Ramos (cell line): ENCODE measurements around the gene FAM110C.
"Not testable (repeated sequence)": the region's sequence is repeated elsewhere in the genome, so short reads cannot be mapped to it uniquely, and the experiment has no call there.

Experiments
- in situ Hi-C: fragments of 300-500 bp; cut with MboI; formaldehyde crosslinking; loops from one replicate; pipeline ENCODE4 v1.14.3; 2022; ENCODE audit warnings: low sequenced_read_pairs; ENCODE audit not compliant: unreplicated experiment

FAM110C gene, protein sequence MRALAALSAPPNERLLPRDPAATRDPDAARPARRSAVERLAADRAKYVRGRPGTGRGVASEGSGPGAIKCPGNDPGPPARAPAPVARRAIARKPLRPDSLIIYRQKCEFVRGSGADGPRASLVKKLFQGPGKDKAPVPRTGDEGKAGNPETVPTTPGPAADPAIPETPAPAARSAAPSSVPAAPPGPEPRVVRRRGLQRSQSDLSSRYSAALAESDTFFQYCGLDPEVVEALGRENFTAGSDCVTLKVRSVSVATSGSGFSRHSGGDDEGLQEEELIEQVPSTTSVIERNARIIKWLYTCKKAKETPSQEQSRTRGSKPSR

DNA sequence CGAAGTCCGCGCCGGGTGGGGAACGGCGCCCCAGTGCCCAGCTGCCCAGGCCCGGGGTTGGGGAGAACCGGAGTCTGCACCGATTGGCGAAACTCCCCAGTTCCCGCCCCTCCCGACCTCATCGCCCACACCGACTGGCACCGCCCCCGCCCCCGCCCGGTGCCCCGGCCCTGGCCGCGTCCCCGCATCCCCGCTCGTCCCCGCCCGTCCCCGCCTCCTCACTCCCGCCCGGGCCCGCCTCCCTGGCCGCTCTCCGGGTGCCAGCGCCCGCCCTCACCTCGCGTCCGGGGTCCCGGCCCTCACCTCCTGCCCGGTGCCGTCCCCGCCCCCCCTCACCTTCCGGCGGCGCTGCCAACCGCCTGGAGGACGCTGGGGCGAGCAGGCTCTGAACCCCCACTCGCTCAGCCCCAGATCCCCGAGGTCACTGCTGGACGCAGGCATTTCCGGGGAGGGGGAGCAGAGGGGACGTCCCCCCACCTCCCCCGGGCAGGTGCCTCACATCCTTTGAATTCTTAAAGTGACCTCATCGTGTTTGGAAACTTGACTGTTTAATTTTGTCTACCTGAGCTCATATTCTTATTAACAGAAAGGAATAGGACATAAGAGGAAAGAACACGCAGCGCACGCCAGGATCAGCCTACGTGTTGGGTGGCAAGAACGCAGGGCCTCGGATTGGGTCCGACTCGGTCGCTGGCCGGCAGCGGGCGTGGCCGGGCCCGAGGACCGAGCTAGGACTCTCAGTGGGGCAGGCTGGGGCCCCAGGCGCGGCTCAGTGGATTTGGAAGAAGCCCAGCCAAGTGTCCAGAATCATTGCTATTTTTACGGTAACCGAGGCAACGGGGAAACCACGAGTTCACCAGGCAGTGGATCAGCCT lies at the start of gene FAM110C:
TSS of gene FAM110C (minus strand) at position 35 of the 875 bp plus-strand sequence. CDS start 120 bp downstream, outside the sequence.
- in situ Hi-C loops, result no loop called here

DNA sequence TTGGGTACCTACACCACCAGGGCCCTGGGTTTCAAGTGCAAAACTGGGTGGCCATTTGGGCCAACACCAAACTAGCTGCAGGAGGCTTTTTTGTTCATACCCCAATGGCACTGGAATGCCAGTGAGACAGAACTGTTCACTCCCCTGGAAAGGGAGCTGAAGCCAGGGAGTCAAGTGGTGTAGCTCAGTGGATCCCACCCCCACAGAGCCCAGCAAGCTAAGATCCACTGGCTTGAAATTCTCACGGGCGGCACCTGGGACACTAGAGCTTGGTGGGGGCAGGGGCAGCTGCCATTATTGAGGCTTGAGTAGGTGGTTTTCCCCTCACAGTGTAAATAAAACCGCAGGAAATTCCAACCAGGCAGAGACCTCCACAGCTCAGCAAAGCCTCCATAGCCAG lies 46.0 kb upstream of the FAM110C start:
- in situ Hi-C loops, result no loop called here

DNA sequence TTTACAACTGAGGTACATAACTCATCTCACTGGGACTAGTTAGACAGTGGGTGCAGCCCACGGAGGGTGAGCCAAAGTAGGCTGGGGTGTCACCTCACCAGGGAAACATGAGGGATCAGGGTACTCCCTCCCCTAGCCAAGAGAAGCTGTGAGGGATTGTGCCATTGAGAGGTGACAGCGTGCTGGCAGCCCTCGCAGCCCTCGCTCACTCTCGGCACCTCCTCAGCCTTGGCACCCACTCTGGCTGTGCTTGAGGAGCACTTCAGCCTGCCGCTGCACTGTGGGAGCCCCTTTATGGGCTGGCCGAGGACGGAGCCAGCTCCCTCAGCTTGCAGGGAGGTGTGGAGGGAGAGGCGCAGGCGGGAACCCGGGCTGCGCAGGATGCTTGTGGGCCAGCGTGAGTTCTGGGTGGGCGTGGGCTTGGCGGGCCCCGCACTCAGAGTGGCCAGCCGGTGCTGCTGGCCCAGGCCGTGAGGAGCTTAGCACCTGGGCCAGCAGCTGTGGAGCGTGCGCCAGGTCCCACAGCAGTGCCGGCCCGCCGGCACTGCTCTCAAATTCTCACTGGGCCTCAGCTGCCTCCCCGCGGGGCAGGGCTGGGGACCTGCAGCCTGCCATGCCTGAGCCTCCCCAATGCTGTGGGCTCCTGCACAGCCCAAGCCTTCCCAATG lies 44.5 kb upstream of the FAM110C start:
- in situ Hi-C loops, result no loop called here

DNA sequence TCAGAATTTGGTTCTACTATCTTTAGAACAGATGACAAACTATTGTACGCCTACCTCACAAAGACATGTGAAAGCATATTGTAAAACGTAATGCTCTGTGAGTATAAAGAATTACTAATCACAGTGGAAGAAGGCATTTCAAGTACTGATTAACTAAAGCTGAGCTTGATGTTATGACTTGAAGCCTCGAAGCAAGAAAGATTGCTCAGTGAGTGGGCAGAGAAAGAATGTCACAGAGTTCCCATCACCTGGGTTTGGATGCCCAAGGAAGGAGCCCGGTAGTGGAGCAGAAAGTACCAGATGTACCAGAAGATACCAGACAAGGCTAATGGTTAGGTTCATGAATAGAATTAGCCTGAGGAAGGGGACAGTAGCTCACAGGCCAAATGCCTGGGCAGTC lies 39.5 kb upstream of the FAM110C start:
- in situ Hi-C loops, result no loop called here

DNA sequence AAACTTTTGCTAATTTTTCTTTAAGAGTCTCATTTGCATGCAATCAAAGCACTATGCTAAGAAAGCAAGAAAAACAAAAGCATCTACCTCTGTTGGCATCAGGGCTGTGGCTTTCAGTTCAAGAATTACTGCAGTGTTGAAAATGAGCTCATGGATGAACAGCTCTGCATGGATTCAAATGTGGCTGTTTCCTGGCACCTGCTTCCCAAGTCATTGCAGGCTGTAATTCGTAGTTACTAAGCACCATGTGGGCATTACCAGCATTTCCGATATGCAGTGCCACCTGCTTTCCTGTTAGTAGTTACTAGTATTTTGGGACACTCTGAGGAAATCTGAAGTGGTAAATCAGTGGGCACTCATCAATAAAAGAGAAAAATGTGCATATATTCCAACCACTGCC lies 37.8 kb upstream of the FAM110C start:
- in situ Hi-C loops, result no loop called here

DNA sequence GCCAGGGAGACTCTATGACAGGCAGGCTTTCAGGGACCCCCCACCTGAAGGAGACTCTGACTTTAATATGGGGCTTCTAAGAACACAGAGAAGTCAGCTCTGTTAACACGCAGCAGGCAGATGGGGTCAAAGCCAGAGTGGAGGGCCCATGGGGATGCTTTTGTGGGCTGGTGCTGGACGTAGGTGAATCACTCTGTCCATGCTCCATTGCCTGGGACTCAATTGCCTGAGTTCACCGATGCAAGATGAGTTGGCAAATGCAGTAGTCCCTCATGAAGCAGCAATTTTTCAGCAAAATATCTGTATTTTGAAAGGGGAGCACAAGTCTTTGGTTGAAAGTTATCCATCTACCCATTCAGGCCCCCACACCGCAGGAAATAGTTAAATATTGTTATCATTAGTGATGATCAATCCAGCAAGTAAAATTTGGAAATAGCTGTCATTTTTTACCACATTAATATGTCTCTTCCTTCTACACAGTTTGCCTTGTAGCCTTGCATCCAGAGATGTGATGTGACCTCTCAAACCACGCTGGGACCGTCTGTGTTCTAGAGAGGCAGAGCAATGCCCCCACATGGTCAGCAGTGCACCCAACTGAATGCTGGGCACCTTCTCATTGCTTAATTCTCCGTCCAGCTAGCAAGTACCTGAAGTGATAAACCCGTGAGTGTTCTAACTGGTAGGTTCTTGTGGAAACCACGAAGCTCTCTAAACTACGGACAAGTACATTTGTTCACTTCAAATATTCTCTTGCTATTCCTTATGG lies 34.8 kb upstream of the FAM110C start:
- in situ Hi-C loops, result no loop called here

DNA sequence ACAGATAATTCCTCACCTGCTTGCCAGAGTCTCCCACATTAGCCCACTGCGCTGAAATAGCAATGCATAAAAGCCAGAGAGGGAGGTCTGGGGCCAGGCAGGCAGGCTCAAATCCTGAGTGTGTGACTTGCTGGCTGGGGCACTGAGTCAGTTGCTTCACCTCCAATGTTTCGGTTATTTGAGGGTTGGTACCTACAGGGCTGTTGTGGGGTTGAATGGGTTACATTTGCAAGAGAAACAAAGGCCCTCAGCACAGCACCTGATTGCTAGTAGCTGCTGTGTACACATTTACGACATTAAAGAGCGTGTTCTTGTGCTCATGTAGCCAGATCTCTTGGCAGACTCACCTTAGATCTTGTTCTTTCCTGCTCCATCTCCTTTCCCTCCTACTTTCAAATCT lies 34.1 kb upstream of the FAM110C start:
- in situ Hi-C loops, result no loop called here

DNA sequence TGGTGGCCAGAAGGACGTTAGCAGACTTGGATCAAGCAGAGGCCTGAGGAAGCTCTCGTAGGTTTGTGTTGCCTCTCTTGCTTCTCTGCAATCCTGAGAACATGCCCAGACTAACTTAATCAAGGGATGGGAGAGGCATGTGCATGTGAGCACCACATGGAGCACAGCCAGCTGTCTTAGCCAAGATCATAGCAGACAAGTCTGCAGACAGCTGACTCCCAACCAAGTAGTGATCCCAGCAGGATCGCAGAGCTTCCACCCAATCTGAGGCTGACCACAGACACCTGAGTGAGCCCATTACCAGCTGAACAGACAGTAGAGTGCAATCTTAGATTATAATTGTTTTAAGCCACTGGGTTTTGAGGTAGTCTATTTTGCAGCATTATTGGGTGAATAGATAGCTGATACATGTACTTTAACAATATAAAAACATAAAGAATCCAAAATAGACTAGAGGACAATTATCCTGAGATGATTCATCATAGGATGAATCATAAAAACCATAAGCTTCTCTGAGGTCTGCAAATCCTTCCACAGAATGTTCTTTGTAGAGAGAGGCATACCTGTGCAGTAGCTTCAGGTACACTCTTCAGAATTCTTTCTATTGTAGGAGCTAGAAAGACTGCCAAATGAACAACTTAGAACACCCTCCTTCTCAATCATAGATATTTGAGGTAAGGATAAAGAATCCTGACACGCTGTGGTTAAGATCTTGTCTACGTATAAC lies 25.2 kb upstream of the FAM110C start:
- in situ Hi-C loops, result no loop called here

DNA sequence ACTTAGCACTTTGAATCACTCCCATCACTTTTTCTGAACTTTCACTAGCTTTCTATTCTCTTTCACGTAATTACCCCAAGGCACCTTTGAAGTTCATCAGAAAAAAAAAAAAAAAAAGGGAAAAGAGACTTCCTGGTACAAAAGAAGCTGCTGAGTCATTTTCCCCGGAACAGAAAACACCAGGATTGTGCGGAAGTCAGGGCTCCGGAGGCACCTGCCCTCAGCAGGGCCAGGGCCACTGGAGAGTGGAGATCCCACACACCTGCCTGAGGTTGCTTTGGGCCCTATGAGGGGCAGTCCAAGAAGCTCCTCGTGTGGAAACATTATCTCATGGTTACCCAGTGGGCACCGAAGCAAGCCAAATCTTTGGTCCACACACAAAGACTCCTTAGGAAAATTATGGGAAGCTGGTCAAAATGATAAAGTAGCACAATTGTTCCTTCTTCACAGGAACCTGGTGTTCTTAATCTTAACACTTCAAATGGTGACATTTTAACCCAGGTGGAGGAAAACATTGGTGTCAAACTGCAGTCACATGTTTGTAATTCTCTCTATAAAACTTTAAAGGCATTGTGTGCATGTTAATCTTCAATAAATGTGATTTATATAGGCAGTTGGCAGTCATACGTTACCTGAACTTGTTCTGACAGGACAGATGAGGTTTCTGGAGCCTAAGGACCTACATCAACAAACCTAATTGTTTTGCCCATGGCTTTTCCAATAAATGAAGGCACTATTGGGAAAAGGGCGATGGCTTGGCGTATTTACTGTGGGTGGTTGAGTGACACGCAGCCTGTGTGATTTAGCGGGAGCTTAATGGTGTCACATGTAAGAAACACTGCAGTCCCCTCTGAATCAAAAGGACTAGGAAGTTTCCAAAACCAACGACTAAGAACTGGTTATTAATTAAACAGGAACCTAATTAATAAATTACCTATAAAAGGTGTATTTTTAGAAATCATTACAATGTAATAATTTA lies 23.4 kb upstream of the FAM110C start:
- in situ Hi-C loops, result no loop called here

DNA sequence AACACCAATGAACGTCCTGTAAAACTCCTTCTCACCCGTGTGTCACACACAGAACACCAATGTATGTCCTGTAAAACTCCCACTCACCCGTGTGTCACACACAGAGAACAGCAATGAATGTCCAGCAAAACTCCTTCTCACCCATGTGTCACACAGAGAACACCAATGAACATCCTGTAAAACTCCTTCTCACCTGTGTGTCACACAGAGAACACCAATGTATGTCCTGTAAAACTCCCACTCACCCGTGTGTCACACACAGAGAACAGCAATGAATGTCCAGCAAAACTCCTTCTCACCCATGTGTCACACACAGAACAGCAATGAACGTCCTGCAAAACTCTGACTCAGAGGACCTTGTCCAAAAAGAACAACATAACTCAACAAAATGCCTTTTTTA lies 22.3 kb upstream of the FAM110C start:
- in situ Hi-C loops, result not testable (repeated sequence)

DNA sequence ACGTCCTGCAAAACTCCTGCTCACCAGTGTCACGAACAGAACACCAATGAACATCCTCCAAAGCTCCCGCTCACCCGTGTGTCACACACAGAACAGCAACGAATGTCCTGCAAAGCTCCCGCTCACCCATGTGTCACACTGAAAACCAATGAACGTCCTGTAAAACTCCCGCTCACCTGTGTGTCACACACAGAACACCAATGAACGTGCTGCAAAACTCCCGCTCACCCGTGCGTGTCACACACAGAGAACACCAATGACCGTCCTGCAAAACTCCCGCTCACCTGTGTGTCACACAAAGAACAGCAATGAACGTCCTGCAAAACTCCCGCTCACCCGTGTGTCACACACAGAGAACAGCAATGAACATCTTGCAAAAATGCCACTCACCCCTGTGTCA lies 20.5 kb upstream of the FAM110C start:
- in situ Hi-C loops, result no loop called here

DNA sequence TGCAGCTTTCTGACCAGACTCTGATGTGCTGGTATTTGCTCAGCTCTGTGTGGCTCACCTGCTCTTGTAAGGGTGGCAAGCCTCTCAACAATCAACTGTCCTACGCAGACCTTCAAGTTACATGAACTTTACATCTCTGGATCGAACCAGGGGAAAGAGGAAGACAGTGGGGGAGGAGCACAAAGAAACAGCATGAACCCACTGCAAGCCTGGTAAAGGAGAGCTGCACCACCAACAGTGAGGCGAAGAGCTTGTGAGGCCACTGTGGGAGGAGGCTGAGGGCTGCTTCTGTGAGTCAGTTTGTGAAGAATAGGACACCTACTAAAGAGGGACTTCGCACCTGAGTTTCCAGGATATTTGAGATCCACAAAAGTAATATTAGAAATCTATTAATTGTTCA lies 18.8 kb upstream of the FAM110C start:
- in situ Hi-C loops, result no loop called here

DNA sequence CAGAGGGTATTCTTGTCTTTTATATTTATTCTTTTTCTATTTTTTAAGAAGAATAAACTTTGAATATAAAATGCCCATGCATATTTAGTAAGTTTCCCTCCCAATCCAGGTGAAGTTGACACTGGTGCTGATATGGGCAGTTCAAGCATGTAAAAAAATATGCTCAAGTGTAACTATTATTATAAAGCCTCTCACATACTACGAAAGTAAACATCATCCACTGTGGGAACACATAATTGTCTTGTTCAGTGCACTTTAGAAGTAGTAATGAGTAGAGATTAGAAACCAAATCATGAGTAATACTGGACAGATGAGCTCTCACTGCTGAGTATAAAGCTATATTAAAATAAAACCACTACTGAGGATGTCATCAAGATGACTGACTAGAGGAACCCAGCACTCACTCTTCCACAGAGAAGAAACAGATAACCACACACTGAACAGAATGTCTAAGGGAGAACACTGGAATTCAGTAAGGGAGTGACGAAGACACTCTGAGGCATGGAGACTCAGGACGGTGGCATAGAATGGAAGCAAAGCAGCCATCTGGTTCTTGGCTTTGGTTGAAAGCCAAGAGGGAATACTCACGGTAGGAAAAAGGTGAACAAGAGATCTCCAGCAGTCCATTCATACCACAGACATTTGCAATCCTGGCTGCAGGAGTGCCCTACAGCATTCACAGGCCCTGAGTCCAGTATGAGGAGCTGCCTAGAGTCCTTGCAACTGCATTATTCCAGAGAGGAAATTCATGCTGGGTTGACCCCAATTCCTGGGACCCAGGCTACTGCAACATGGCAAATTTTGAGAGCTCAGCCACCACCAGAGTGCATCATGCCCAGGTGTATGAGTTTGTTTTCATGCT lies 9.5 kb upstream of the FAM110C start:
- in situ Hi-C loops, result no loop called here

DNA sequence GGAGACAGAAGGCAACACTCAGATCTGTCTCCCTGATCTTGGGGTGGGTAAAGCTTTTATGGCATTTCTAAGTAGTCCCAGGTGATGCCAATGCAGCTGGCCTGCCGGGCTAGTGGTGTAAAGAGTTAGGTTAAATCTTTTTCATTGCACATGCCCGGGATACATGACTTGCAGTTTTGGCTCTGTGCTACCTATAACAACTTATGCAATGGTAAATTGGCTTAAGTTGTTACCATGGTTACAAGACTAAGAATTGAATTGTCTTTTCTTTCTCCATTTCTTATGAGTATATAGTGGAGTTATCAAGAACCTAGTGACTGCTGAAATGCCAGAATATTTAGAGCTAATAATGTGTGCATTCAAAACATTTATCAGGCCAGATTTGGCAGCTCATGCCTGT lies 5.3 kb upstream of the FAM110C start:
- in situ Hi-C loops, result no loop called here

DNA sequence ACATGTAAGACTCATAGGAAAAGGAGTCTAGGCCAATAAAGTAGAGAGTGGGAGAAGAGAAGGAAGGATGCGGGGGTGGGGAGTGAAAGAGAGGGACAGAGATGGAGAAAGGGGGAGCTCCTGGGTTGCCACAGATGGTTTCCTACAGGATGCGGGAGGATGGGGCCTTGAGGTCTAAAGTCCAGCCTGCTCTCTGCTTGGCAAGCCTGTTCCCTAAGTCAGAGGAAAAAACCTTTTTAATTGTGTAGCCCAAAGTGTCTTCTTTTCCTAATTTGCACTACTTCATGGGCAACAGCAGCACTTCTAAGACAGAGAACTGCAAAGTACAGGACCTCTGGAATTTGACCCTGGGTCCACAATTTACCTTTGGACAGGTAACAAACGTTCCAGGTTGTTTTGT lies 1.4 kb upstream of the FAM110C start:
- in situ Hi-C loops, result no loop called here

DNA sequence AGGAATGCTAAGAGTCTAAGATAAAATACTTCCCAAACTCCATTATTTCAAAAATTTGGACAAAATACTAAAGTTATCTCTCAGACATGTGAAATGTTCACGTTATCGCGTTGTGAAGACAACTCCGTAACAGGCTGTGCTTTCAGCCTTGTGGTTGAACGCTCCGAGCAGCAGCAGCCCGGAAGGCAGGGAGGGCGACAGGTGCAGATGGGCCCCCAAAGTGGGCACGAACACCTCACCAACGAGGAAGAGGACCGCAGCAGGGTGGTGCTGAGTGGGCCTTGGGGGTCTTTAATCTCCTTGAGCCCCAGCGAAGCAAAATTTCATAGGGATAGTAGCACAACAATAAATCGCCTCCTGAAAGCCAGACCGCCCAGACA lies 1.0 kb upstream of the FAM110C start:
- in situ Hi-C loops, result no loop called here

DNA sequence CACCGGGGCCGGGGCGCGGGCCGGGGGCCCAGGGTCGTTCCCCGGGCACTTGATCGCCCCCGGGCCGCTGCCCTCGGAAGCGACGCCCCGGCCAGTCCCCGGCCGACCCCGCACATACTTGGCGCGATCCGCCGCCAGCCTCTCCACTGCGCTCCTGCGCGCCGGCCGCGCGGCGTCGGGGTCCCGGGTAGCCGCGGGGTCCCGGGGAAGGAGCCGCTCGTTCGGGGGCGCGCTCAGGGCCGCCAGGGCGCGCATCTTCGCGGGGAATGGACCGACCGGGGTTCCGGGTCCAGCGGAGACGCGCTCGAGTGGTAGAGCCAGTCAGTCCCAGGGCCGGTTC lies 204 bp downstream of the FAM110C start:
- in situ Hi-C loops, result no loop called here
